Left lobe of liver (tissue), 2 donors: ENCODE data around the gene GAPVD1. TPM values are rescaled to one million over a fixed set of nuclear protein-coding genes. Genes with fewer than 3 reads are reported as not detected.
"Not testable (repeated sequence)": the region's sequence is repeated elsewhere in the genome, so short reads cannot be mapped to it uniquely, and the experiment has no call there.

ENCODE experiments used
- ATAC-seq: fragments of 200-7000 bp; cut with Tn5 transposase; one replicate; pipeline ENCODE4 v1.9.1; 2020; ENCODE audit warnings: mild to moderate bottlenecking, moderate library complexity
- DNase-seq: peaks from one replicate; pipeline ENCODE4 v3.0.0-alpha.2; 2020; ENCODE audit warnings: low spot score
- total RNA-seq: library from RNA; stranded (reverse); gene quantifications from one replicate; pipeline ENCODE4 v1.2.1, GENCODE V29; 2021
- donor health status: DM: no; HTN: no; CAD: no; lungs with moderate emphysema.
- donor health status: DM: no; HTN: yes; CAD: no.

GAPVD1 gene
- total RNA-seq, 1 donor from 2014 or later: 16.4 TPM

DNA sequence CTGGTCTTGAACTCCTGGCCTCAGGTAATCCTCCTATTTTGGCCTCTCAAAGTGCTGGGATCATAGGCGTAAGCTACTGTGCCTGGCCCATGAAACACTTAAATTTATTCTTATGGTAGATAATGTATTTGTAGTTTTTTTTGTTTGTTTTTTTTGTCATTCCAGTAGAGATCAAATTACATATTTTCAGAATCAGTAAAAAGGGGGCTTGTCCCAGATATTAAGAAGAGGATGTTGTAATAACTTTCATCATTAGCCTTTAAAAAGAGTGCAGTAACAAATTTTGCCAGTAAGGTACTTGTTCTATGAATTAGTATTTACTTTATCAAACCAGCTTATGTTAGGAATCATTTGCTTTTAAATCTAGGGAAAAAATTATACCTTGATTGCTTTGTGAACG is 42.6 kb downstream of the GAPVD1 start:
- no peak for DNase-seq
- no peak for ATAC-seq

DNA sequence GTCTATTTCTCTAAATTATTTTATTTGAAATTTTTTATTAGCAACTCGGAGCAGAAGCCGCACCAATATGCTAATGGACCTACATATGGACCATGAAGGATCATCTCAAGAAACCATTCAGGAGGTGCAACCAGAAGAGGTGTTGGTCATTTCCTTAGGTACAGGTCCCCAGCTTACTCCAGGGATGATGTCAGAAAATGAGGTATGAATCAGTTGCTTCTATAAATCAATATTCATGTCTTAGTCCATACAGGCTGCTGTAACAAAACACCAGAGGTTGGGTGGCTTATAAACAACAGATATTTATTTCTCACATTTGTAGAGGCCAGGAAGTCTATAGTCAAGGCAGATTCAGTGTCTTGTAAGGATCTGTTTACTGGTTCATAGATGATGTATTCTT is 50.8 kb downstream of the GAPVD1 start:
- DNase-seq (no peak), ATAC-seq (no peak)

- ATAC-seq, DNase-seq: not testable (repeated sequence)
Measured at GRCh38 chr9:125316359-125316758, 54.7 kb downstream of the GAPVD1 start.

DNA sequence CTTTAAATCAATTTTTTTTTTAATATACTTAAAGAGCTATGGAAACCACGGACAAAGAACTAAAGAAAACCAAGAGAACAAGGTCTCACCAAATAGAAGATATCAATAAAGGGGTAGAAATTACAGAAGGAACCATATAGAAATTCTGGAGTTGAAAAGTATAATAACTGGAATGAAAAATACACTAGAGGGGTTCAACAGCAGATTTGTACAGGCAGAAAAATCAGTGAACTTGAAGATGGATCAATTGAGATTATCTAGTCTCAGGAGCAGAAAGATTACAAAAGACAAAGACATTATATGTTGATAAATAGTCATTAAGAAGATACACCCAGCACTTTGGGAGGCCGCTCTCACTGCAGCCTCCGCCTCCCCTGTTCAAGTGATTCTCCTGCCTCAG is 56.1 kb downstream of the GAPVD1 start:
- DNase-seq: no peak
- ATAC-seq: no peak

GRCh38 chr9:125321496-125321895 is 59.9 kb downstream of the GAPVD1 start:
- DNase-seq: no peak
- ATAC-seq: no peak

- ATAC-seq (no peak), DNase-seq (no peak)
Measured at GRCh38 chr9:125323615-125324014, 62.0 kb downstream of the GAPVD1 start.

DNA sequence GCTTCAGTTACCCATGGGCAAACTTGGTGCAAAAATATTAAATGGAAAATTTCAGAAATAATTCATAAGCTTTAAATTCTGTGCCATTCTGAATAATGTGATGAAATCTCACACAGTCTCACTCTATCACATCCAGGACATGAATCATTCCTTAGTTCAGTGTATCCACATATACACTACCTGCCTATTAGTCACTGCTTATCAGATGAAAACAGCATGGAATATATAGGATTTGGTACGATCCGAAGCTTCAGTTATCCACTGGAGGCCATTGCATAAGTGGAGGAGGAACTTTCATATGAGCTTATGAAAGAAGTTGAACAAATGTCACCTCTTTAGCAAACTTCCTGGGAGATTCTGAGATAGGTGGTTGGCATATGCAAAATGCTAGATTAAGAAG is 64.2 kb downstream of the GAPVD1 start:
- no peak for ATAC-seq
- no peak for DNase-seq

GRCh38 chr9:125329978-125330377 is 68.4 kb downstream of the GAPVD1 start:
- no peak for ATAC-seq
- DNase-seq: no peak

GRCh38 chr9:125330587-125330986 is 69.0 kb downstream of the GAPVD1 start:
- no peak for ATAC-seq
- DNase-seq: no peak

- no peak for DNase-seq
- no peak for ATAC-seq
Measured at GRCh38 chr9:125332527-125332926, 70.9 kb downstream of the GAPVD1 start.

DNA sequence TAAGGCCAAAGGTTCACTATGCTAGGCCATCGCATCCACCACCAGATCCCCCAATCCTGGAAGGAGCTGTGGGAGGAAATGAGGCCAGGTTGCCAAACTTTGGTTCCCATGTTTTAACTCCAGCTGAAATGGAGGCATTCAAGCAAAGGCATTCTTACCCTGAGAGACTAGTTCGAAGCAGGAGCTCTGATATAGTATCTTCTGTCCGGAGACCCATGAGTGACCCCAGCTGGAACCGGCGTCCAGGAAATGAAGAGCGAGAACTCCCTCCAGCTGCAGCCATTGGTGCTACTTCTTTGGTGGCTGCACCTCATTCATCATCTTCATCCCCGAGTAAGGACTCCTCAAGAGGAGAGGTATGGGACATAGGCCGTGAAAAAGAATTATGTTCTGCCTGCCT is 75.6 kb downstream of the GAPVD1 start:
- DNase-seq: no peak

DNA sequence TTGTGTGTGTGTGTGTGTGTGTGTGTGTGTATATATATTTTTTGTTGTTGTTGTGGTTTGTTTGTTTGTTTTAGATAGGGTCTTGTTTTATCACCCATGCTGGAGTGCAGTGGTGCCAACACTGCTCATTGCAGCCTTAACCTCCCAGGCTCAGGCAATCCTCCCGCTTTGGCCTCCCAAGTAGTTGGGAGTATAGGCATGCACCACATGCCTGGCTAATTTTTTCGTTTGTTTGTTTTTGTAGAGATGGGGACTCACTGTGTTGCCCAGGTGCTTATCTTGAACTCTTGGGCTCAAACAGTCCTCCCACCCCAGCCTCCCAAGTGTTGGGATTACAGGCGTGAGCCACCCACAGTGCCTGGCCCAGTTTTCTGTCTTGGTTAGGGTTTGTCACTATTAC is 77.3 kb downstream of the GAPVD1 start:
- DNase-seq: no peak
- ATAC-seq: no peak

More for the DNA sequence above, 75.6 kb downstream of the GAPVD1 start:
- no peak for ATAC-seq

DNA sequence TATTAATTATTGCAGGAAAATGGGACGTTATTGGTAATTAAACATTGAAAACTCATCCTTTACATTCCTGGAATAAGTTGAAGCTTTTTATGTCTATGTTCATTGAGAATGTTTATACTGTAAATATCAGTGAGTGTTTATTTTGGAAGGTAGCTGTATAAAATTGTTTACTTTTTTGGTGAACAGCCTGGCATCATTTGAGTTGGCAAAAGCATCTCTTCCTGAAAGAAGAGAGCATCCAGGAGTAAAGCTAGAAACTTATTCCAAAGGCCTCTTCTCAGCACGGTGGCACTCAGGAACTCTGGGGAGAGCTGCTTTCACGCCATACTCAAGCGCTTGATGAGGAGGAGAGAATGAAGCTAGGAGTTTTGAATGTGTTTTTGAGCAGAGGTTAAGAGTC is 79.9 kb downstream of the GAPVD1 start:
- DNase-seq (no peak), ATAC-seq (peak; percentile 19)

- DNase-seq (no peak), ATAC-seq (no peak)
Measured at GRCh38 chr9:125343518-125344275, 82.1 kb downstream of the GAPVD1 start.

GRCh38 chr9:125346080-125346732 is 84.6 kb downstream of the GAPVD1 start:
- ATAC-seq (peak; percentile 68), DNase-seq (no peak)

DNA sequence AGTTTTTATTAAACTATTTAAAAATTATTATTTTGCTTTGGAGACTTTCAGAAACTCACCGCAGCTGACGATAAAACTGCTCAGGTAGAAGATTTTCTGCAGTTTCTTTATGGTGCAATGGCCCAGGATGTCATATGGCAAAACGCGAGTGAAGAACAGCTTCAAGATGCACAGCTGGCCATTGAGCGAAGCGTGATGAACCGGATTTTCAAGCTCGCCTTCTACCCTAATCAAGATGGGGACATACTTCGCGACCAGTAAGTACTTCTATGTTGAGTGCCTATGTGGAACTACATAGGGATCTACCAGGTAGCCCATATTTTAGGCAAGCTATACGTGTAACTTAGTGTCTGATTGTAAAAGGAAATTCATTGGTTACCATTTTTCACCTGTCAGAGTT is 94.0 kb downstream of the GAPVD1 start:
- DNase-seq (no peak), ATAC-seq (no peak)

DNA sequence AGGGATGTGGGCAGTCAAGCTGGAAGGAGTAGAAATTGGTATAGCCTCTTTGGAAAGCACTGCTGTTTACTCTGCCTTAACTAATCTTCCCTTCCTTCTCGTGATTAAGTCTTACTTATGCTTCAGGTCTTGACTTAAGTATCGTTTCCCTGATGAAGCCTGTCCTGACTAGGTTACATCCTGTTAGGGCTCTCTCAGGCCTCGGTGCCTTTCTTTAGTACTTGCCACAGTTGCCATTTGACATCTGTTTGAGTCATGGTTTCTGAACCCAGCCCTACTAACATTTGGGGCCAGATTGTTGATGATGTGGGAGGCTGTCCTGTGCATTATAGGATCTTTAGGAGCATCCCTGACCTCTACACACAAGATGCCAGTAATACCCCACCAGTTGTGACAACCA is 94.4 kb downstream of the GAPVD1 start:
- DNase-seq: no peak
- ATAC-seq: no peak

DNA sequence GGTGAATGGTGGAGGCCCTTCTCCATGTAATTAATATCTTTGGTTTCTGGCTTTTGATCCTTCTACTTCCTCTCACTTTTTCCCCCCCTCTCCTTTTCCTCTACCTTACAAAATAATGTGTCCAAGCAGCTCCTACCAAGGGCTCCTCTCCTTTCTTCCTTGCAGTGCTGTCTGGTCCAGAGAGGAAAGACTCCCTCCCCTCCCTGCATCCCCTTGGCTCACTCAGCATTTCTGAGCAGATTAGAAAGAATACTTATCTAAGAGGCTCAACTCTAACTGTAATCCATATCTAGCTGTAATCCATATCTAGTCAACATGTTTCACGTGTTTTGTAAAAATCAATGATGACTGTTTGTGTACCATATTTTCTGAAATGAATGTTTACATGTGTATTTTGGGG is 97.4 kb downstream of the GAPVD1 start:
- ATAC-seq: no peak

DNA sequence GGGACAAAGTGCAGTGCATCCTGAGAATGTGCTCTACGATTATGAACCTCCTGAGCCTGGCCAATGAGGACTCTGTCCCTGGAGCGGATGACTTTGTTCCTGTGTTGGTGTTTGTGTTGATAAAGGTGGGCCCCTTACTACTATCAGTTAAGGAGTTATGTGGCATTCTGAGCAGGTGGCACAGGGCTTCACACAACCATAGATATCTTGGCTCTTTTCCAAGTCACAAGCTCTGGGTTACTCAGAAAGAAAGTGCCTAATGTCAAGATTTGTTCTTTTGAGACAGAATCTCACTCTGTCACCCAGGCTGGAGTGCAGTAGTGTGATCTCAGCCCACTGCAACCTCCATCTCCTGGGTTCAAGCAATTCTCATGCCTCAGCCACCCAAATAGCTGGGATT is 99.0 kb downstream of the GAPVD1 start:
- ATAC-seq: no peak

More for the DNA sequence above, 97.4 kb downstream of the GAPVD1 start:
- no peak for DNase-seq

DNA sequence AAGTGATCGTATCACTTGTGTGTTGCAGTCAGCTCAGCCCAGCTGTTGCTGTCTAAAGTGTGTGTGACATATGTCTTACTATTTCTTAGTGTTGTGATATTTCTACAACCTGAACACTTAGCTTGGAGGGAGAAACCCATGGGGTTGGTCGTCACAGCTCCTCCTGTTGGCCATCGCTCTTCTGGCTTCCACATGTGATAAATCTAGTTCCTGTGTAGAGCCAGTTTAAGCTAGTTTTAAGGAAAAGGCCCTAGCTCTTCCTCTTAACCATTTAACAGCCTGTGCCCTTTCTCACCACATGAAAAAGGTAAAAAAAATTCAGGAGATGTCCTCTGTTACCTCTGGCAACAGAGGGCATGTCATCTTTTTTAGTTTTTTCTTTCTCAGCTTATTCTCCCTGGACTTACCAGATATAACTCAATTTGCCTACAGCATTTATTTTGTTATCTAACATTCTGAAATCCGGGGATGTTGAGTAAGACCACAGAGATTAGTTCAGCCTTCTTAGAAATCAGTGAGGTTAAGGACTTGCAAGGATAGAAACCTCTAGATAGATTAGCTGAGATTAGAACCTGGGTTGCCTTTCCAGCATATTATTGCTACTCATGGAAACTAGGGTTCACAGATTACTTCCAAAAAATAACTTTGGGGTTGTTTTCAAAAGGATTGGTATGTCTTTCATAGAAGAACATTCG is 100.4 kb downstream of the GAPVD1 start:
- DNase-seq (no peak), ATAC-seq (peak; percentile 57)

More for the DNA sequence above, 99.0 kb downstream of the GAPVD1 start:
- DNase-seq: no peak

- ATAC-seq: no peak
- no peak for DNase-seq
Measured at GRCh38 chr9:125366676-125367075, 105.0 kb downstream of the GAPVD1 start.

DNA sequence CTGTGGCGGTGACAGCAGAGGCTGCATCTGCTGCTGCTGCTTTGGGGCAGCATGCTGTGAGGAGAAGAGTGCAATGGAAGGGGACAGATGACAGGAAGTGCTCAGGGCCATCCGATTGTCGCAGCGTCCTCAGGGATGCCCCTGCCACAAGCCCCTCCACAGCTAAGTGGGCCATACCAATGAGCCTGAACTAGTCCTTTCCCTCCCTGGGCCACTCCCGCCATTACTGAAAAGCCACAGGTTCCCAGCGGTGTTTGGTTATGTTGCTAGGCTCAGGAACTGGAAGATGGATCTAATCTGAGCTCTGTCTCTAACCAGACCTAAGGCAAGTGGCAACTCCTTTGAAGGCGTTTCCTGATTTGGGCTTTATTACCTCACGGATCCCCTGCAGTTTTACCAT is 109.2 kb downstream of the GAPVD1 start:
- ATAC-seq: no peak

More for the DNA sequence above, 109.2 kb downstream of the GAPVD1 start:
- no peak for DNase-seq
